ENCODE data around the gene KLB. TPM values are rescaled to one million over a fixed set of nuclear protein-coding genes. Genes with fewer than 3 reads are reported as not detected.
A peak's percentile ranks its signal among the peaks of the same experiment; 100 is the strongest.
"Not testable (repeated sequence)": the region's sequence is repeated elsewhere in the genome, so short reads cannot be mapped to it uniquely, and the experiment has no call there.

Gene KLB
- total RNA-seq, 2 experiments from 2014 or later = not detected

DNA sequence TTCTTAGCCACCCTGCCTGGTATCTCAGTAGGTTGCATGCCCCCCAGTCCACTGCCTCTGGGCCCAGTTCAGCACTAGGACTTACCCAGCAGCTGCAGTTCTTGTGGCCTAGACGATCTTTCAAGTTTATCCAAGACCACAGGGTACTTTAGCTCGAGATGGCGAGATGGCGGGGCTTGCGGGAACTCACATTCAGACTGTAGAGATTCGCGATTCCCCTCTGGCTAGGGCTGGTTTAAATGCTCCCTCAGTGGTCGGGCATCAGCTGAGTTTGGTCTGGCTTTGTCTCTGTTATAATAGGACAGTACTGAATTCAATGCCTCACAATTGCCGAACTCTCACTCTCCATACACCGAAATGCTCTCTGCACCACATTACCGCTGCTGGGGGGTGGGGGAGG, 22.2 kb upstream of the KLB start:
- H3K36me3 Mint-ChIP-seq (ENCODE audit: low read depth) = no peaks in the 10 kb centered on the region
- no peaks in the 10 kb centered on the region for H3K4me1 Mint-ChIP-seq
- CTCF ChIA-PET = interaction anchor here (0.9 kb wide), 1 partner anchor 145 kb away, joined by 3 read pairs; no protein-coding TSS in a partner anchor
- no peak for DNase-seq
- POLR2A ChIA-PET = no interaction called here
- H3K4me3 Mint-ChIP-seq = no peak overlapping the region
- H3K27me3 Mint-ChIP-seq = peaks cover 19% of the 10 kb centered on the region
- peaks cover 4% of the 10 kb centered on the region for H3K9me3 Mint-ChIP-seq
- no peak overlapping the region for H3K27ac Mint-ChIP-seq

DNA sequence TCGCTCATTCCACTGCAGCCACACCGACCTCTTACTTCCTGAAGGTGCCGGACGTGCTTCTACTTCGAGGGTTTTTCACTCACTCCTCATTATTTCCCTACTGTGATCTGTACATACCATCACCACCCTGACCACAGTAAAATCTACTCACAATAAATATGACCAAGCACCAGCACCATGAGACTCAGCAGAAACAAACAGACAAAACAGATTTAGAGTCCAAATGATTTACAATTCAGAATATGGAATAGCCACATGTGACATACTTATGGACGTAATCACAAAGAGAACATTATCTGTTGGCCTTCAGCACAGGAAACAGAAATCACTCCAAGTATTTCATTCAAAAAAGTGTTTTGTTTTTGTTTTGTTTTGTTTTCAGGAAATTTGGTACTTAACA, 16.1 kb upstream of the KLB start:
- H3K27me3 Mint-ChIP-seq = no peaks in the 10 kb centered on the region
- POLR2A ChIA-PET = no interaction called here
- H3K27ac Mint-ChIP-seq = no peak overlapping the region
- no peak overlapping the region for H3K4me3 Mint-ChIP-seq
- no peaks in the 10 kb centered on the region for H3K4me1 Mint-ChIP-seq
- DNase-seq = no peak
- H3K36me3 Mint-ChIP-seq (ENCODE audit: low read depth) = no peaks in the 10 kb centered on the region
- CTCF ChIA-PET = no interaction called here
- H3K9me3 Mint-ChIP-seq = no peaks in the 10 kb centered on the region

DNA sequence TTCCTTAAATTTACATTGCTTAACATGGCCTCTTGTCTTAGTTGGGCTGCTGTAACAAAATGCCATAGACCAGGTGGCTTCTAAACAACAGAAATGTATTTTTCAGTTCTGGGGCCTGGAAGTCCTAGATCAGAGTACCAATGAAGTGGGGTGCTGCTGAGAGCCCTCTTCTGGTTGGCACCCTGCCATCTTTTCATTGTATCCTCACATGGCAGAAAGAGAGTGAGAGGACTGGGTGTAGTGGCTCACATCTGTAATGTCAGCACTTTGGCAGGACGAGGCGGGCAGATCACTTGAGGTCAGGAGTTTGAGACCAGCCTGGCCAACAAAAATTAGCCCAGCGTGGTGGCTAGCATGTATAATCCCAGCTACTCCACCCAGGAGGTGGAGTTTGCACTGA, 12.0 kb upstream of the KLB start:
- CTCF ChIA-PET = no interaction called here
- Mint-ChIP-seq H3K4me3 (no peak overlapping the region), H3K27me3 (no peaks in the 10 kb centered on the region), H3K27ac (no peak overlapping the region), H3K9me3 (no peaks in the 10 kb centered on the region), H3K36me3 (ENCODE audit: low read depth) (no peaks in the 10 kb centered on the region), H3K4me1 (no peaks in the 10 kb centered on the region)
- POLR2A ChIA-PET = no interaction called here
- no peak for DNase-seq

DNA sequence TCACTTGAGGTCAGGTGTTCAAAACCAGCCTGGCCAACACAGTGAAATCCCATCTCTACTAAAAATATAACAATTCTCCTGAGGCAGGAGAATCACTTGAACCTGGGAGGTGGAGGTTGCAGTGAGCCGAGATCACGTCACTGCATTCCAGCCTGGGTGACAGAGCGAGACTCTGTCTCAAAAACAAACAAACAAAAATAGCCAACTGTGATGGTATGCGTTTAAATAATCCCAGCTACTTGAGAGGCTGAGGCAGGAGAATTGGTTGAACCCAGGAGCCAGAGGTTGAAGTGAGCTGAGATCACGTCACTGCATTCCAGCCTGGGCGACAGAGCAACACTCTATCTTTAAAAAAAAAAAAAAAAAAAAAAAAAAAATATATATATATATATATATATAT, 5.1 kb upstream of the KLB start:
- DNase-seq; H3K36me3 Mint-ChIP-seq (ENCODE audit: low read depth); POLR2A ChIA-PET; H3K27ac Mint-ChIP-seq; H3K4me3 Mint-ChIP-seq; H3K9me3 Mint-ChIP-seq; H3K27me3 Mint-ChIP-seq; H3K4me1 Mint-ChIP-seq; CTCF ChIA-PET: not testable (repeated sequence)

DNA sequence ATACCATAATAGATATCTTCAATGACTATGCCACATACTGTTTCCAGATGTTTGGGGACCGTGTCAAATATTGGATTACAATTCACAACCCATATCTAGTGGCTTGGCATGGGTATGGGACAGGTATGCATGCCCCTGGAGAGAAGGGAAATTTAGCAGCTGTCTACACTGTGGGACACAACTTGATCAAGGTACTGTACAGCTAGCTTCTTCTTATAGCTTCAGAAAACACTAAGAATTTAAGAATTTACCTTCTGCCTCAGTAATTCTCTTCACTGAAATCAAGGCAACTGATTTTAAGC, 805 bp downstream of the KLB start:
- no peaks in the 10 kb centered on the region for H3K4me1 Mint-ChIP-seq
- DNase-seq = no peak
- no peaks in the 10 kb centered on the region for H3K9me3 Mint-ChIP-seq
- no peak overlapping the region for H3K27ac Mint-ChIP-seq
- H3K36me3 Mint-ChIP-seq (ENCODE audit: low read depth) = no peaks in the 10 kb centered on the region
- ChIA-PET CTCF (interaction anchor here (0.7 kb wide), 1 partner anchor 12 kb away, joined by 3 read pairs; no protein-coding TSS in a partner anchor), POLR2A (no interaction called here)
- H3K27me3 Mint-ChIP-seq = peaks cover 9% of the 10 kb centered on the region
- no peak overlapping the region for H3K4me3 Mint-ChIP-seq

DNA sequence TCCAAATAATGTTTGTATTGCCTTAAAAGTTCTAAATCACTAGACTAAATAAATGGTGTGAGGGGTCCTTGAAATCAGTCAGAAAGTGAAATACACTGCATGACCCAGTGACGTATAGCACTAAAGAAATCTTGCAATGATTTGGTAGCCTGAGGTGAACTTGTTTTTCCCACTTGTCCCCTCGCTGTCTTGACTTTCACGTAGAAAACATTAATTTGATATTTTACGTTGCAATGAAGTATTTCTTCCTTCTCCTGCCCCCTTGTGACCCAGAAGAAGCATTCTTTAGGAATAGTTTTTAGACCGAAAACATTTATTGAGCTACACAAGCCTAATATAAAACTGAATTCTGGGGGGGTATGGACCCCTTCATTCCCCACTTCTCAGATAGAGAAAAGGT, 3.7 kb downstream of the KLB start:
- Mint-ChIP-seq H3K27ac (no peak overlapping the region), H3K27me3 (peaks cover 9% of the 10 kb centered on the region), H3K36me3 (ENCODE audit: low read depth) (no peaks in the 10 kb centered on the region), H3K4me3 (no peak overlapping the region), H3K9me3 (no peaks in the 10 kb centered on the region), H3K4me1 (no peaks in the 10 kb centered on the region)
- POLR2A ChIA-PET = no interaction called here
- CTCF ChIA-PET = no interaction called here
- DNase-seq = no peak

DNA sequence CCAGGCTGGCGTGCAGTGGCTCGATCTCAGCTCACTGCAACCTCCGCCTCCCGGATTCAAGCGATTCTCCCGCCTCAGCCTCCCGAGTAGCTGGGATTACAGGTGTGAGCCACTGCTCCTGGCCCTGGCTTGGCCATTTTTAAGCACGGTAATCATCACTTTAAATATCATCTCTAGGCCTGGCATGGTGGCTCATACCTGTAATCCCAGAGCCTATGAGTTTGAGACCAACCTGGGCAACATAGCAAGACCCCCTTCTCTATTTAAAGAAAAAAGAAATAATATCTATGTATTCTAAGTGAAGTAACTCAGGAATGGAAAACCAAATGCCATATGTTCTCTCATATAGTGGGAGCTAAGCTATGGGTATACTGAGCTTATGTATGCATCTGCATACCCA, 4.8 kb downstream of the KLB start:
- H3K27ac Mint-ChIP-seq; H3K27me3 Mint-ChIP-seq; H3K36me3 Mint-ChIP-seq (ENCODE audit: low read depth); POLR2A ChIA-PET; H3K4me1 Mint-ChIP-seq; DNase-seq; H3K9me3 Mint-ChIP-seq; H3K4me3 Mint-ChIP-seq; CTCF ChIA-PET: not testable (repeated sequence)

DNA sequence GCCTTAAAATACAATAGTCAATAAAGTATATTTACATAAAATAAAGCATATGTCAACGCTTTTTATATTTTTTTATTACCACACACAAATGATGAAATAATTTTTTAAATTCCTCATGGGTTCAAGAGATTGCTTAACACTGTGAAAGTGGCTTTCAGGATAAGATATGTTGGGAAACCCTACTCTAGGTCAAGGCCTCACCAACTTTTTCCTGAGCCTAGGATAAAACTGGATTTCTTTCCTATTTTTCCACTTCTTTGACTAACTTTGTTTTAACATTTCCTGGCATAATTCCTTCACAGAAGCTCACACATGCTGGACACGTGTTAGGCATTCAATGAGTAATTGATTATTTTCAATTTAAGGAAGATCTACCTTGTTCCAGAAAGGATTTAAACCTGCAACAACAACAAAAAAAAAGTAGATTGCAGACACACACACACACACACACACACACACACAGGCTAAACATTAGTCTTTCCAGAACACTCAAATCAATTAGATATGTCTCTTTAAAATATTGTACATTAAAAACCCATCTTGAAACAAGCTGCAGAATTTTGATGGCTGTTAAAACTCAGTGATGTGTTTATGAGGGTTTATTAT, 9.1 kb downstream of the KLB start:
- H3K27me3 Mint-ChIP-seq = peaks cover 2% of the 10 kb centered on the region
- no peak overlapping the region for H3K4me3 Mint-ChIP-seq
- H3K9me3 Mint-ChIP-seq = no peaks in the 10 kb centered on the region
- no peaks in the 10 kb centered on the region for H3K4me1 Mint-ChIP-seq
- H3K27ac Mint-ChIP-seq = no peak overlapping the region
- no peaks in the 10 kb centered on the region for H3K36me3 Mint-ChIP-seq (ENCODE audit: low read depth)
- CTCF ChIA-PET = interaction anchor here (0.8 to 1.3 kb wide), 2 partner anchors 13 to 53 kb away, joined by 3 to 4 read pairs; no protein-coding TSS in a partner anchor
- DNase-seq = no peak
- POLR2A ChIA-PET = interaction anchor here (0.7 kb wide), 1 partner anchor 761 kb away, joined by 3 read pairs; no protein-coding TSS in a partner anchor

DNA sequence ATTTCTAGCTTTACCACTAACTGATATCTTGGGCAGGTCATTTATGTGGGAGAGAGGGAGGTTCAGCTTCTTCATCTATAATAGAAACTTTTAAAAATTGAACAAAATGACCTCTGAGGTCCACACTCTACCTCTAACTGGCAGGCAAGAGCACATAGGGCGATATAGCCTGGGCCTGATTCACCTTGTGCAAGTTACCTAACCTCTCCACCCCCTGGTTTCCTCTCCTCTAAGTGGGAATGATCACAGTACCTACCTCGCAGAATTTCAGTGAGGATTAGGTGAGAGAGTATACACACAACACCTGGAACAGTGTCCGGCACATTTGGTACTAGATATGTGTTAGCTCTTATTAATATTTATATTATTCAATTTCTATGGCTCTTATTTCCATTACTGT, 15.5 kb downstream of the KLB start:
- H3K27ac Mint-ChIP-seq = no peak overlapping the region
- CTCF ChIA-PET = interaction anchor here (0.6 to 1.4 kb wide), 3 partner anchors 24 to 77 kb away, joined by 3 to 5 read pairs (median 5); no protein-coding TSS in a partner anchor
- POLR2A ChIA-PET = no interaction called here
- H3K27me3 Mint-ChIP-seq = peaks cover 2% of the 10 kb centered on the region
- no peaks in the 10 kb centered on the region for H3K36me3 Mint-ChIP-seq (ENCODE audit: low read depth)
- no peaks in the 10 kb centered on the region for H3K4me1 Mint-ChIP-seq
- DNase-seq = no peak
- H3K4me3 Mint-ChIP-seq = no peak overlapping the region
- no peaks in the 10 kb centered on the region for H3K9me3 Mint-ChIP-seq

DNA sequence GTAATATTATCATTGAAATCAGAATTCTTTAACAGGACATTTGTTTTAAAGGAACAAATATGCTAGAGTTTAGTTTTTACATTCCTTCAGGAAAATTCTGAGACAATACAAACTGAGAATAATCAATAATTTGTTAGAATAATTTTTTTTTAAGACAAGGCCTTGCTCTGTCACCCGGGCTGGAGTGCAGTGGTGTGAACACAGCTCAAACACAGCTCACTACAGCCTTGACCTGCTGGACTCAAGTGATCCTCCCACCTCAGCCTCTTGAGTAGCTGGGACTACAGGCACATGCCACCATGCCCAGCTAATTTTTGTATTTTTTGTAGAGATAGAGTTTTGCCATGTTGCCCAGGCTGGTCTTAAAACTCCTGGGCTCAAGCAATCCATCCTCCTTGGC, 18.6 kb downstream of the KLB start:
- H3K36me3 Mint-ChIP-seq (ENCODE audit: low read depth); H3K4me1 Mint-ChIP-seq: not testable (repeated sequence)

DNA sequence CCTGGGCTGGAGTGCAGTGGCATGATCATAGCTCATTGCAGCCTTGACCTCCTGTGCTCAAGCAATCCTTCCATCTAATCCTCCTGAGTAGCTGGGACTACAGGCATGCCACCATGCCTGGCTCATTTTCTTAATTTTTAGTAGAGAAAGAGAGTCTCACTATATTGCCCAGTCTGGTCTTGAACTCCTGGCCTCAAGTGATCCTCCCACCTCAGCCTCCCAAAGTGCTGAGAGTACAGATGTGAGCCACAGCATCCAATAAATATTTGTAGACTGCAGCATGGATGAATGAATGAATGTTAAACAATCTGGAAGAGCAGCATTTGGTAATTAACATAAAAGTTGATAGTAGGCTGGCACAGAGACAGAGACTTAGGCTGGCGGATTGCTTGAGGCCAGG, 20.0 kb downstream of the KLB start:
- POLR2A ChIA-PET = no interaction called here
- no peaks in the 10 kb centered on the region for H3K4me1 Mint-ChIP-seq
- H3K27ac Mint-ChIP-seq = no peak overlapping the region
- DNase-seq = no peak
- H3K27me3 Mint-ChIP-seq = no peaks in the 10 kb centered on the region
- H3K9me3 Mint-ChIP-seq = no peaks in the 10 kb centered on the region
- no peak overlapping the region for H3K4me3 Mint-ChIP-seq
- CTCF ChIA-PET = interaction anchor here (0.6 kb wide), 1 partner anchor 705 kb away, joined by 4 read pairs; no protein-coding TSS in a partner anchor
- no peaks in the 10 kb centered on the region for H3K36me3 Mint-ChIP-seq (ENCODE audit: low read depth)

More for the DNA sequence above, 18.6 kb downstream of the KLB start:
- H3K9me3 Mint-ChIP-seq, DNase-seq, H3K27me3 Mint-ChIP-seq, H3K4me3 Mint-ChIP-seq, POLR2A ChIA-PET: not testable (repeated sequence)
- CTCF ChIA-PET = interaction anchor here (0.6 to 1.8 kb wide), 2 partner anchors 8 to 13 kb away, joined by 3 to 5 read pairs; no protein-coding TSS in a partner anchor
- H3K27ac Mint-ChIP-seq = peak overlapping the region; percentile 31

DNA sequence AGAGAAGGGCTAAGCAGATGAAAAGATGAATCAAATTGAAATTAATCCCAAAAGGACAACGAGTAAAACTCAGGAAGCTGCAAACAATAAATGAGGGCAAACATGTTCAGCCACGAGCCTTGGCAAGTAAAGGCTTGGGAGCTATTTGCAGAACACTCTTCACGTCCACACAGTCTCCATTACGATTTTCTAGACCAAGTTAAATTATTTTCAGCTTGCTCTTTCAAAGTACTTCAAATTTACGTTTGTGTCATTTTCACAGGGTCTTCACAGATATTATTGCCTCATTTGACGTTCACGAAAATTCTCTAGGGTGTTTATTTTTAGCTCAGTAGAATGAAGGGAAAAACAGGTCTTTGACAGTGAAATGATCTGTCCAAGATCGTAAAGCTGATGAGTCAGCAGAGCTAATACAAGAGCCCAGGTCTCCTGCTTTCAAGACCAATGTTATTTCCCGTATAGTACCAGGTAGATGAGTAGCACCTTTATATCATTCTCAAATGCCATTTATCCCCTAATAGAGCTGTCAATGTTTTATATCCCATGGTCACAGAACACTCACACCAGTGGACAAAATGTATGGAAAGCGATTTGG, 20.9 kb downstream of the KLB start:
- no peaks in the 10 kb centered on the region for H3K36me3 Mint-ChIP-seq (ENCODE audit: low read depth)
- ChIA-PET CTCF (interaction anchor here (0.6 to 1.4 kb wide), 5 partner anchors 8 to 1289 kb away, joined by 3 to 5 read pairs (median 3); no protein-coding TSS in a partner anchor), POLR2A (no interaction called here)
- no peak overlapping the region for H3K4me3 Mint-ChIP-seq
- no peaks in the 10 kb centered on the region for H3K4me1 Mint-ChIP-seq
- DNase-seq = no peak
- H3K27me3 Mint-ChIP-seq = no peaks in the 10 kb centered on the region
- no peaks in the 10 kb centered on the region for H3K9me3 Mint-ChIP-seq
- H3K27ac Mint-ChIP-seq = no peak overlapping the region

DNA sequence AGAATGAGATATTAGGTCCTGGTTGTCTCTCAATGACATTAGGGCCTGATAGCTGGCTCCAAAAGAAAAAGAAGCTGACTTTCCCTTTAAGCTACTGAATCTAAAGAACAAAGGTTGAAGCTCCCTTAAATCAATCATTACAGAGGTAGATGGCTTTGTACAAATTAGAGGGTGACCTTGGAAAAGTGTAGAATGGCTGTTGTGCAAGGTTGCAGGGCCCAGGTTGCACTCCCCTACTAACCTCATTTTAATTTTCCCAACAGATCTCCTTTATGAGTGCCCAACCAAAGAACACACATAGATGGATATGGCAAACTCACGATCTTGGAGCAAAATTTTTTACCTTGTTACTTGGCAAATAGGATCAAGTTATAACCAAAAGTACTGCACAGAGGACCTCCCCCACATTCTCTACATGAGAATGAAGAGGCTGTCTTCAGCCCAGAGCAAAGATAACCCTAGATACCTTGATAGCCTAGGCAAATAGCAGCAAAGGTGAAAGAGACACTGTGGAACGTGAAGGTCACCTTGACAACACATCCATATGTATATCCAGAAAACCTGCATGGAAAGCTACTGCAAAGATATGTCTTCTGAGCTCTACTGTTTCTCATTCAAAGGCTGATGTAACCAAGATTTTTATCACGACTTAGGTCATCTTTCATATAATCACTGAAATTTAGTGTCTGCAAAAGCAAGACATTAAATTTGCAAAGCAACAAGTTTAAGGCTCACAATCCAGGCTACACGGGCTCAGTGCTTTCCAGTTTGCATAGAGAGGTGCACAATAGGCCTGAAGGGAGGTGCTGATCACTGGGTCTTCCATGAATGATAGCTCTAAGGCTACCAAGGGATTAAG, 23.0 kb downstream of the KLB start:
- ChIA-PET CTCF (interaction anchor here (0.6 to 1.0 kb wide), 2 partner anchors 13 to 929 kb away, joined by 3 read pairs; no protein-coding TSS in a partner anchor), POLR2A (no interaction called here)
- no peaks in the 10 kb centered on the region for H3K9me3 Mint-ChIP-seq
- H3K4me1 Mint-ChIP-seq = no peaks in the 10 kb centered on the region
- H3K4me3 Mint-ChIP-seq = no peak overlapping the region
- no peaks in the 10 kb centered on the region for H3K27me3 Mint-ChIP-seq
- no peaks in the 10 kb centered on the region for H3K36me3 Mint-ChIP-seq (ENCODE audit: low read depth)
- H3K27ac Mint-ChIP-seq = no peak overlapping the region
- no peak for DNase-seq
